Caki2 (cell line): Measurements from ENCODE around the gene ENDOU. TPM values are rescaled to one million over a fixed set of nuclear protein-coding genes. Genes with fewer than 3 reads are reported as not detected.

Source experiments
- DNase-seq: peaks from one replicate; pipeline ENCODE4 v3.0.0-alpha.2; 2015; ENCODE audit warnings: low read depth
- in situ Hi-C: cut with HindIII; loops from 2 replicates; pipeline ENCODE4 v1.10.0; 2016; ENCODE audit warnings: low sequenced_read_pairs, low pct_unique_long_range_greater_than_20kb, mixed read lengths
- total RNA-seq: library from RNA; depleted of rRNA; stranded (reverse); fragments of >200 nt; shearing (Covaris generic); gene quantifications from 2 replicates; pipeline ENCODE4 v1.2.3, GENCODE V29; 2014; ENCODE audit warnings: low replicate concordance; rRNA removed

The ENDOU gene, protein sequence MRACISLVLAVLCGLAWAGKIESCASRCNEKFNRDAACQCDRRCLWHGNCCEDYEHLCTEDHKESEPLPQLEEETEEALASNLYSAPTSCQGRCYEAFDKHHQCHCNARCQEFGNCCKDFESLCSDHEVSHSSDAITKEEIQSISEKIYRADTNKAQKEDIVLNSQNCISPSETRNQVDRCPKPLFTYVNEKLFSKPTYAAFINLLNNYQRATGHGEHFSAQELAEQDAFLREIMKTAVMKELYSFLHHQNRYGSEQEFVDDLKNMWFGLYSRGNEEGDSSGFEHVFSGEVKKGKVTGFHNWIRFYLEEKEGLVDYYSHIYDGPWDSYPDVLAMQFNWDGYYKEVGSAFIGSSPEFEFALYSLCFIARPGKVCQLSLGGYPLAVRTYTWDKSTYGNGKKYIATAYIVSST
- not detected in 2 replicates for total RNA-seq

DNA sequence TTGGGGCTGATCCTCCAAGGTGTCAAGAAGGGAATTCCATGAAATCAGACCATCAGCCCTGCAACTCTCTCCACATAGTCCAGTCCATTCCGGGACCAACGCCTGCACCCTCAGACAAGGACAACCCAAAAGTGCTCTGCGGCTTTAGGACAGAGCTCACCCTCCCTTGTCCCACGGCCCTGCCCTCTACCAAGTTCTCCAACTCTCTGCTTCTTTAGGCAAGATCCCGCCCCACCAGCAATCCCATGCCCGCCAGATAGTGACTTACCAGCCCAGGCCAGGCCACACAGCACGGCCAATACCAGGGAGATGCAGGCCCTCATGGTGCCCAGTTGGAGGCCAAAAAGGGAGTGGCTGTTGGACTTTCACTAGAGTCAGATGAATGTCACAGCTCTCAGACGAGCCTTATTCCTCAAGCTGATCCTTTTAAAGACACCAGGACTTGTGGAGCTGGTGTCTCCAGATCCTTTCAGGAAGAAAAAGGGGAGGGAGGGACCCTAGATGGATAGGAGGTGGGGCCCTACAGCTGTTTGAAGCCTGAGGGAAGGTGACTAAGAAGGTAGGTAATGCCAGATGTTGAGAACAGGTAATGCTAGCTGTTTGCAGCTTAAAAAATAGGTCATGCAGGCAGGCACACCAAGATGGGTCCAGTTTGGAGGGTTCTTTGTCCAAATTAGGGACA lies at the start of gene ENDOU:
Gene ENDOU (minus strand): TSS at position 400 of the 682 bp plus-strand sequence. CDS start 77 bp downstream, at position 323.
- no peak for DNase-seq
- in situ Hi-C loops, result no loop called here

DNA sequence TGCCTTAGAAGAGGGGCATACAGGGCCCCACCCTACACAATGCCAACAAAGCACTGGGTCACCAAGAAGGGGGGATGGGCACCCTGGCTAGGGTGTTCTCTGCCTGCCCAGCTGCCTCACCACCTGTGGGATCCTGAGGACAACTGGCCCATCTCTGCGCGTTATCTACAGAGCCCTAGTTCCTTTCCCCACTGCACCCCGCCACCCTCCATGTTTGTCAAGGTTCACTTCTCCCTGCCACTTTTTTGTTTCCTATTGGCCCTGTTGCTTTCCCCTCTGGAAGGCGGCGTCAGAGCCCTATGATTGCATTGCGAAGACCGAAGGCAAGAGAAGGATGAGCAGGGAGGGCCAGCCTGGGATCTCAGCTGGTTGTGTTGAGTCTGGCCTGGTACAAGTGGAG lies 49.4 kb upstream of the ENDOU start:
- in situ Hi-C loops, result no loop called here
- no peak for DNase-seq

DNA sequence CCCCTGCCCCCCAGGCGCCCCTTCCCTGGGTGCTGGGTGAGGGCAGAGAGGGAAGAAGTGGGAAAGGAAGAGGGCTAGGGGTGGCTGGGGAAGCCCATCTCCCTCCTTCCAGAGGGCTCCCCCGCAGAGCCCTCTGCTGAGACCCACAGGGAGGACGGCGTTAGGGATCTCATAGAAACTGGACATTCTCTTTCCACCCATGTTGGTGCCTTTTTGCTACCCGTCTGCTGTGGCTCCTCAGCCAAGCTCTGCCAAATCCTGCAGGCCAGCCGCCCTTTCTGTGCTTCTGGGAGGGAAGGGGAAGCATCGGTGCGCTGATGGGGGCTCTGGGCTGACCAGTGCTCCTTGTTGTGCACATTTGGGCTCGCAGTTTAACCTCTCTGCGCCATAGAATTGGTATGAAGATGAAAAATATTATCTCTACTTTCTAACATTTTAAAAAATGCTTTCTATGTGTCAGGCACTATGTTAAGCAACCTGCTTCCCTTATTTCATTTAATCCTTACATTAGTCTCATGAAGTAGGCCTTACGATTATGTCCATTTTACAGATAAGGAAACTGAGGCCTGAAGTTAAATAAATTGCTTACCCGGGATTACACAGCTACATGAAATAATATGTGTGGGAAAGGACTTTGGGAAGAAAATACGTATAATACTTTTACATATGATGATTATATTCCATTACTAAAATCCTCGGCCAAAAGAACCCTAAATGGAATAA lies 48.7 kb upstream of the ENDOU start:
- peak; percentile 33 for DNase-seq
- in situ Hi-C loops, result no loop called here

GRCh38 chr12:47773062-47773857 lies 48.0 kb upstream of the ENDOU start, which contains the start of gene SLC48A1:
TSS of gene SLC48A1 (plus strand) at chr12:47773238. CDS start at chr12:47773305, 67 bp downstream.
- in situ Hi-C loops, result no loop called here
- peak; percentile 43 for DNase-seq

DNA sequence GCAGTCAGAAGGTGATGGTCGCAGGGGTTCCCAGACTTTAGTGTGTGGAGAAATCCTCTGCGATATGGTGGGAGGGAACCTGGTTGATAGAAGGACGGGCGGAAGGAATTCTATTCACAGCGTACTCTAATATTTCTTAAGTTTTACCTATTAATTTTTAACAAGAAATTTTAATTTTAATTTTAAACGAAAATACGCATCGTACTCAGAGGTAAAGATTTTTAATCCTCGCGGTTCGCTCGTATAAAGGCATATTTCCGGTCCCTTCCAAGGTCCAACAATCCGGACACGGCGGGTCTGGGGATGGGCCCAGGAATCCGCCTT lies 47.4 kb upstream of the ENDOU start:
- in situ Hi-C loops, result no loop called here
- peak; percentile 21 for DNase-seq

DNA sequence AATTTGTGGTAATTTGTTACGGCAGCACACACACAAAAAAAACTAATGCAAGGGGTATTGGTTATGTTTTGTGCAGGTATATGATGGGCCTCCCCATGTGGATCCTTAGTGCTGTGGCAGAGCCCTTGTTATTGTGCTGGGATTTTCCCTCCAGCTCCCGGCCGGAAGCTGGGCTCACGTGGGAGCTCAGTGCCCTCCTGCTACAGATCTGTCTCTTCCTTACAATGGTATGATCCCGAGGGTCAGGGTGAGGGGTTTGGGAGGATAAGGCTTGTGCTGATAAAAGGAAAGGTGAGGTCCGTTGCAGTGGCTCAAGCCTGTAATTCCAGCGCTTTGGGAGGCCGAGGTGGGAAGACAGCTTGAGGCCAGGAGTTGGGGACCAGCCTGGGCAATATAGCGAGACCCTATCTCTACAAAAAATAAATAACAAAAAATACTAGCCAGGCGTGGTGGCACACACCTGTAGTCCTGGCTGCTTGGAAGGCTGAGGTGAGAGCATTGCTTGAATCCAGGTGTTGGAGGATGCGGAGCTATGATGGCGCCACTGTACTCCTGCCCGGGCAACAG lies 46.9 kb upstream of the ENDOU start:
- in situ Hi-C loops, result no loop called here
- no peak for DNase-seq

DNA sequence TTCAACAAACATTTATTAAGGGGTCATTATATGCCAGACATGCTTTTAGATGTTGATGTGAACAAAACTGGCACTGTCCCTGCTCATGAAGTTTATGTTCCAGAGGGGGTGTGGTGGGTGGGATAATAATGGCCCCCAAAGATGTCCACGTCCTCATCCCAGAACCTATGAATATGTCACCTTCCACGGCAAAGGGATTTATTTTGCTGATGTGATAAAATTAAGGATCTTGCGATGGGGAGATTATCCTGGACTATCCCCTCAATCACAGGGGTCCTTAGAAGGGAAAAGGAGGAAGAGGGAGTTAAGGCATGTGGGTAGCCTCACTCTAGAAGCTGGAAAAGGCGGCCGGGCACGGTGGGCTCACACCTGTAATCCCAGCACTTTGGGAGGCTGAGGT lies 46.0 kb upstream of the ENDOU start:
- DNase-seq, result no peak
- in situ Hi-C loops, result no loop called here

- DNase-seq, result no peak
- in situ Hi-C loops, result no loop called here
Observed at GRCh38 chr12:47770086-47770726, 44.9 kb upstream of the ENDOU start.

DNA sequence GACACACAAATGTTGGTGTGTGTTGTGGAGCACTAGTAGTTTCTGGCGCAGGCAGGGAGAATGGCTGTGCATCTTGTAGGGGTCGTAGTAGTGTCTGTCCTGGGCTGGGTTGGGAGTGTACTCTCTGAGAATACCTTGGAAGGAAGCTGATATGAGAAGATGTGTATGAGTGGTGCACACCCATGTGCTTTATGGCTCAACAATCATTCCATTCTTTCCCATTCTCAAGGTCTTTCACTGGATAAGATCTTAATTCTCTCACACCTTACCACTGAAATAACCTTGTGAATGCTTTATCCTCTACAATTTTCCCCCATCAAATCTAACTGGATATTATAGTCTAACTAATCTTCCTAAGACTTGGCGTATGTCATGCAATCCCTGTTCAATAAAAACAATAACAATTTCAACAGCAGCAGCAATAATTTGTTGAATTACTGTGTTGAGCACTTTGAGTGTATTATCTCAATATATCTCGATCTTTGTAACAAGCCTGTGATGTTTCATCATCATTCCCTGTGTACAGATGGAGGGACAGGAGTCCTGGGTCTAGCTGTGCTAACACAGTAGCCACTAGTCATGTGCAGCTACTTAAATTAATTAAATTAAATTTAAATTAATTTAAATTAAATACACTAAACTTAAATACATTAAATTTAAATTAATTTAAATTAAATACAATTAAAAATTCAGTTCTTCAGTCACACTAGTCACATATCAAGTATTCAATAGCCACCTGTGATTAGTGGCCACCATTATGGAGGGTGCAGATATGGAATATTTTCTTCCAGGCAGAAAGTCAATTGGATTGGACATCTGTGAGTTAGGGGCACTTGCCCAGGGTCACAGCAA lies 44.2 kb upstream of the ENDOU start:
- in situ Hi-C loops, result no loop called here

GRCh38 chr12:47768323-47768811 lies 43.1 kb upstream of the ENDOU start:
- in situ Hi-C loops, result no loop called here
- DNase-seq, result peak; percentile 97

More for the DNA sequence above, 44.2 kb upstream of the ENDOU start:
- DNase-seq, result no peak

- in situ Hi-C loops, result no loop called here
- no peak for DNase-seq
Observed at GRCh38 chr12:47767216-47767724, 42.0 kb upstream of the ENDOU start.

- DNase-seq, result no peak
- in situ Hi-C loops, result no loop called here
Observed at GRCh38 chr12:47766502-47767215, 41.4 kb upstream of the ENDOU start.

GRCh38 chr12:47763481-47764346 lies 38.4 kb upstream of the ENDOU start:
- DNase-seq, result peak; percentile 100
- in situ Hi-C loops, result no loop called here

DNA sequence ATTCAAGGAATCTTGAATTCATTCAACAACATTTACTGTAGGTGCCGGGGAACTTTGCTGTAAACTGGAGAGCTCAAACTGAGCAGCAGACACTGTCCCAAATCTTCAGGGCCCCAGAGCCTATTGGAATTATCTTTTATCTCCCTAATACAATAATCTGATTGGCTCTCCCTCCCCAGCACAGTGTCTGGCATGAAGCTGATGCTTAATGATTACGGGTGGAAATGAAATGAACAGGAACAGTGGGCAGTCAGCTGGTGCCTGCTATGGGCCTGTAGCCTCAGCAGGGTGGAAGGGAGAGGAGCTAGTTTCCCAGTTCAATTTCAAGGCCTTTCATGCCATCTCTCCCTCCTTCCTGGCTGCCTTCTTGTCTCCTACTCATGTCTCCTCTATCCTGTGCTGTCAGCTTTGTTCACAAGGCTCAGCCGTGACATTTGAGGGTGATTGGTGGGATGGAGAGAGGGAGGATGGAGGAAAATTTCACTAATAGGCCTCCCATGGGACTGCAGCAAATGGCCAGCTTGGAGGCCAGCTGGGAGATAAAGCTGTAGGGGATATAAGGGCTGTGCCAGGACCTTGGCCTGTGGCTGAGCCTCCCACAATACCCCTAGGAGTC lies 37.7 kb upstream of the ENDOU start:
- in situ Hi-C loops, result no loop called here
- DNase-seq, result no peak
